GM18909 (cell line): ENCODE measurements around the gene SORCS1.
"Not testable (repeated sequence)": the region's sequence is repeated elsewhere in the genome, so short reads cannot be mapped to it uniquely, and the experiment has no call there.

Experiments
- ATAC-seq: cut with Tn5 transposase; IDR thresholded peaks from one replicate; pipeline ENCODE4 v1.9.1; 2021; ENCODE audit warnings: mild to moderate bottlenecking; ENCODE audit not compliant: unreplicated experiment, poor library complexity

SORCS1 gene

GRCh38 chr10:107056182-107056581 is 108.3 kb downstream of the SORCS1 start:
- ATAC-seq, result no peak

GRCh38 chr10:107054469-107055156 is 109.9 kb downstream of the SORCS1 start:
- peak; percentile 59 for ATAC-seq

- no peak for ATAC-seq
Measured at GRCh38 chr10:107051769-107052168, 112.7 kb downstream of the SORCS1 start.

- ATAC-seq, result no peak
Measured at GRCh38 chr10:107043461-107043860, 121.0 kb downstream of the SORCS1 start.

- no peak for ATAC-seq
Measured at GRCh38 chr10:107037192-107038122, 127.0 kb downstream of the SORCS1 start.

GRCh38 chr10:107033799-107034422 is 130.6 kb downstream of the SORCS1 start:
- no peak for ATAC-seq

- no peak for ATAC-seq
Measured at GRCh38 chr10:107032700-107033401, 131.7 kb downstream of the SORCS1 start.

GRCh38 chr10:107031931-107032699 is 132.4 kb downstream of the SORCS1 start:
- ATAC-seq, result no peak

- no peak for ATAC-seq
Measured at GRCh38 chr10:107028236-107028635, 136.3 kb downstream of the SORCS1 start.

- no peak for ATAC-seq
Measured at GRCh38 chr10:107025676-107026075, 138.8 kb downstream of the SORCS1 start.

- ATAC-seq, result not testable (repeated sequence)
Measured at GRCh38 chr10:107024033-107024432, 140.5 kb downstream of the SORCS1 start.

- ATAC-seq, result no peak
Measured at GRCh38 chr10:107022600-107023354, 141.7 kb downstream of the SORCS1 start.

GRCh38 chr10:107019154-107019553 is 145.4 kb downstream of the SORCS1 start:
- ATAC-seq, result no peak

GRCh38 chr10:107013258-107014006 is 151.1 kb downstream of the SORCS1 start:
- ATAC-seq, result no peak

GRCh38 chr10:107011992-107012391 is 152.5 kb downstream of the SORCS1 start:
- no peak for ATAC-seq

GRCh38 chr10:107011105-107011504 is 153.4 kb downstream of the SORCS1 start:
- ATAC-seq, result no peak

- no peak for ATAC-seq
Measured at GRCh38 chr10:107010531-107010930, 154.0 kb downstream of the SORCS1 start.

- no peak for ATAC-seq
Measured at GRCh38 chr10:107004362-107004761, 160.1 kb downstream of the SORCS1 start.
